GM21528 (cell line): ENCODE data around the gene HDAC5.
"Not testable (repeated sequence)": the region's sequence is repeated elsewhere in the genome, so short reads cannot be mapped to it uniquely, and the experiment has no call there.

Experiments used
- ATAC-seq: cut with Tn5 transposase; IDR thresholded peaks from one replicate; pipeline ENCODE4 v1.9.1; 2021; ENCODE audit warnings: mild to moderate bottlenecking, moderate library complexity; ENCODE audit not compliant: unreplicated experiment, low FRiP score

The HDAC5 gene

DNA sequence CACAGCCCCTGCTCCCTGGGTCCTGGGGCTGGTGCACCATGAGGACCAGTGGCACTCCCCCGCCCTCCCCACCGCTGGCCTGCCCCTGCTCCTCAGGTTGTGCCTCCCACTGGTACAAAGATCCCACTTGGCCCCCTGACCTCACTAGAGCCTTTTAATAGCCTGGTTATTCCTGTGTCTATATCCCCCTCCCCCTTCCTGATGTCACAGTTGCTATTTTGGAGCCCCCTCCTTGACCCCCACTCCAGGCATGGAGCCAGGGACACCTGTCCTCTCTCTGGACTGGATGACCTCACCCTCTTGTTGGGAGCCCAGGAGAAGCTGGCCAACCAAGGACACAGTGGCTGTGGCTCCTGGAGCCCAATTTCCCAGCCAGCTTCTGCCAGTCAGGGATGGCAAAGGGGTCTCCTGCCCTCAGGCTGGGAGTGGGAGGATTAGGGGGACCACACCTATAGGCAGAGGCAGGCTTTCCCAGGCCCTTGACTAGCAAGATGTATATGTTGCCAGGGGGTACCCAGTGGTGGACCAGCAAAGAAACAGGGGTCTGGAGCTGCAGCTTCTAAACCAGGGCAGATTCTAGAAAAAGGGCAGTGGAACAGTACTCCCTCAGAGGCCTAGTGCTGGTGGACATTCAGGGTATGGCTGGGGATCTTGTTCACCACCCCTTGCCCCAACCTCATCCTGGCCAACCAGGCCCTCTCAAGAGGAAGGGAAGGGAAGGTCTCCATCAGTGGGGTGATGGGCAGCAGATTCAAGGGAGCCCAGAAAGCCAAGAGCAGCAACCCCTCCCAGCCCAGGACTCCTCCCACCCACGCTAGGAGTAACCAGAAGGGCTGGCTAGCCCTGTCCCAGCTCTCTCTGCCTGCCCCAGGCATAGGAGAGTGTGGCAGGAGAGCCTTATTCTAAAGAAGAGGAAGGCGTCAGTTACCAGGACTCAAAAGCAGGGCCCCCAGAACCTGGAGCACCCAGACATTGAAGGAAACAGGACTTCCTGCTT is 10.9 kb downstream of the HDAC5 start:
- ATAC-seq, result no peak

DNA sequence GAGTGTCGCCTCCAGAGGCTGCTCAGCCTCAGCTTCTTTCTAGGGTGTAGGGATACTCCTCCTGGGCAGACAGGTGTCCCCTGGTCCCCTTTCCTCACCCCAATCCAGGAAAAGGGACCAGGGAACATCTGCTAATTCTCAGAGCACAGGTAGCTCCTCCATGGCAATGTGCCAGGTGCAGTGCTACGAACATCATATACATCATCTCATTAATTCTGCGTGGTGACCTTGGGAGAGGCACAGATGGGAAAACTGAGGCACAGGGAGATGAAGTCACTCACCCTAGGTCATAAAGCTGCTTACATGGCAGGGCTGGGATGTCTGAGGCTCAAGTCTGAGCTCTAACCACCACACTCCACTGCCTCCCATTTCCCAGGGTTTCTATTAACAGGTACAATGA is 11.7 kb downstream of the HDAC5 start:
- ATAC-seq, result no peak

DNA sequence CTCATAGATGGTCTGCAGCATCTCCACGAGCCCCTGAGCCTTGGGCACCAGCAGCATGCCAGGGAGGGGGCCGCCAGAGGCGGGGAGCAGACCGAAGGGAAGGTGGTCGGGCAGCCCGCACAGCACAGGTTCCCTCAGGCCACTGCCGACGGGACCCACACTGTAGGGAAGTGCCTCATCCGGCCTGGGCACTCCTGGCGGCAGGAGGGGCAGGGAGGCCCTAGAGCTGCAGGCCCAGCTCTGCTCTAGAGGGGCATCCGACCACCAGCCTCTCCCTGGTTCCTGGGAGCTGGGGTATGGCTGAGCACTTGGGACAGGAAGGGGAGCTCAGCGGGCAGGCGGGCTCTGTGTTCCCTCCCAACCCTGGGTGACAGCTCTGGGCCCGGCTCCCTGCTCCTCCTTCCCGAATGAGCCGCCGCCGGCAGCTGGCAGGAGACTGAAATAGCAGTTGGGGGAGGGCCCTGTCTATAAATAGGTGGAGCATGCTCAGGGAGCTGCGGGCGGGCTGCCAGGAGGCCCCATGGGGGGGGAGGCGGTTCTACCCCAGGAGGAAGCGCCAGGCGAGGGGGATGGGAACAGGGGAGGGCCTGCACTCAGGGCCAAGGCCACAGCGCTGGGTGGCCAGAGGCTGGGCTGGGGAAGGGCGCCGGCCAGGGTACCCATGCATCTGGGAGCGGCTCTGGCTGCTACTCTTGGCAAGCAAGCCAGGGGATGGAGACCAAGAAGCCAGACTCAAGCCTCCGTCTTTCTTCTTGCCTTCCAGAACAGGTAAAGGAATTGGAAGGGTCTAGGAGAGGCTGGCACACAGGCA is 12.4 kb downstream of the HDAC5 start:
- no peak for ATAC-seq

- ATAC-seq, result no peak
Measured at GRCh38 chr17:44110011-44110686, 13.3 kb downstream of the HDAC5 start.

DNA sequence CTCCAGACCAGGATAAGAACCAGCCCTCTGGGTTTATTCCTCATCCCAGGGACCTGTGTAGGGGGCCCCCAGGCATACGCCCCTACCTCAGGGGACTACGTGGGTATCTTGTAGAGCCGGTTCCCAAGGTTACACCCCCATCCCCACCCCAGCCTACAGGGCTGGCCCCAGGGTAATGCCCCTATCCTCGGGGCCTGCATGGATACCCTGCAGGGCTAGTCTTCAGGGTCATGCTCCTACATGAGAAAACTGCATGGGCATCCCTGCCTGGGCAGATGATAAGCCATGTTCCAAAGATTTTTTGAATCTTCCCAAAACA is 14.2 kb downstream of the HDAC5 start:
- no peak for ATAC-seq

GRCh38 chr17:44108440-44109311 is 14.8 kb downstream of the HDAC5 start:
- no peak for ATAC-seq

DNA sequence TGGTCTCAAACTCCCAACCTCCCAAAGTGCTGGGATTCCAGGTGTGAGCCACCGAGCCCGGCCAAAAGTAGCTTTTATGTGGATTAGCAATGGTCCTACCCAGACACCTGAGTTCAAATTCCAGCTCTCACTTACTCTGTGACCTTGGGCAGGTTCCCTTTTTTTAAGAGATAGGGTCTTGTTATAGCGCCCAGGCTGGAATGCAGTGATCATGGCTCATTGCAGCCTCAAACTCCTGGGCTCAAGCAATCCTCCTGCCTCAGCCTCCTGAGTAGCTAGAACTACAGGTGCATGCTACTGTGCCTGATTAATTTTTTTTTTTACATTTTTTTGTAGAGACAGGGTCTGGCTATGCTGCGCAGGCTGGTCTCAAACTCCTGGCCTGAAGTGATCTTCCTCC is 16.6 kb downstream of the HDAC5 start:
- ATAC-seq, result no peak

DNA sequence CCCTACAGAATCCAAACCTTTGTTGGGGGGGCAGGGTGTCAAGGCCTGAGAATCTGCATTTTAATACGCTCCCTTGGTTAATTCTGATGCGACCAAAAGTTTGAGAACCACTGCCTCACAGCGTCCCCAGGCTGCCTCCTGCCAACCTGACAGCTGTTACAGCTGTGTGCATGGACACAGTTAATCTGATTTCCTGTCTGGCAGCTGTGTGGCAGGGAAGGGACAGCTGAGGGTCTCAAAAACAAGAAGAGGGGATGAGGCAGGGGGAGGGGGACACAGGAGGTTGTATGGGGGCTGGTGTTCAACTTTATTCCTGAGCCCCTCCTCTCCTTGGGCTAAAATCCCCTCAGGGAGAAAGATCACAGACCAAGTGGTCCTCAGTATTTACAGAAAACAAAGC is 17.5 kb downstream of the HDAC5 start:
- ATAC-seq, result no peak

DNA sequence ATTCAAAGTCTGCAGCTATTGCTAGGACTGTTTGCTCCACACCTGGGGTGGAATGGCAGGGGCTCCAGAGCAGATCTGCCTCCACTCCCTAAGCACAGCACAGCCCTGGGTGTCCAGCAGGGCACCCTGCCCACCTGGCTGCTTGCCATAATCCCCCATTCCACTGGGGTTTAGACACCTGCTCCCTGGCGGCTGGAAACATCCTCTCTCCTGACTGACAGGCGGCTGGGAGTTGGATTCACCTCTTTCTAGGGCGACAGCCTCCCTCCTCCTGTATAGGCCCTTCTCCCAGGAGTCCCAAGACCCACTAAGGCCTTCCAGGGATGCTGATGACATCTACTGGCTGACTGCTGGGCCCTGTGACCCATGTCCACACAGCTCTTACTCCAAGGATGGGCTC is 18.0 kb downstream of the HDAC5 start:
- no peak for ATAC-seq

DNA sequence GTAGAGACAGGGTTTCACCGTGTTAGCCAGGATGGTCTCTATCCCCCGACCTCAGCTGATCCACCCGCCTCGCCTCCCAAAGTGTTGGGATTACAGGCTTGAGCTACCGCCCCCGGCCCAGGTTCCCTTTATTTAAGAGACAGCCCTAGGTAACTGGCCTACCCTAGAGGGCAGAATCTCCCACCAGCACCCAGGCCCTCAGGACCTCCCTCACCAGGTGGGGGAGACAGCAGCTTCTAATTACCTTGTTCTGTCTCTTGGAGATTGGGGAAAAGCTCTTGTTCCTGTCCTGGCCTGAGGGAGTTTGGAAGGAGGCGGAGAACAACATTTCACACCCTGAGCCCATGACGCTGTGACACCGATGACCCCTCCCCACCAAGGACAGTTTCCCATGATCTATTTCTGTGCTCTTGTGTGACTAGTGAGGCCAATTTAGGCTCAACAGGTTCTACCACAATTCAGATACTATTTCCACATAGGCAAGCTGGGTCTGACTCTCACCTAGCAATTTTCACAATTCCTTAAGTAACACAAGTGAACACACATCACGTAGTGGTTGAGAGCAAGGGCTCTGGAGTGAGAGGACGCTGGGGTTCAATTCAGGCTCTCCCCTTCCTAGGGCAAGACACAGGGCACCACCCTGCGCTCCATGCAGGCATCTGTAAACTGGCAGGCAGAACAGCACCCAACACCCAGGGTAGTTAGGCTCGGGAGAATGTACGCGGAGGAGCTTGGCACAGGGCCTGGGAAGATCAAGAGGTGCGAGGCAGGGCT is 20.4 kb downstream of the HDAC5 start:
- ATAC-seq, result no peak

GRCh38 chr17:44101858-44102257 is 21.6 kb downstream of the HDAC5 start:
- not testable (repeated sequence) for ATAC-seq

DNA sequence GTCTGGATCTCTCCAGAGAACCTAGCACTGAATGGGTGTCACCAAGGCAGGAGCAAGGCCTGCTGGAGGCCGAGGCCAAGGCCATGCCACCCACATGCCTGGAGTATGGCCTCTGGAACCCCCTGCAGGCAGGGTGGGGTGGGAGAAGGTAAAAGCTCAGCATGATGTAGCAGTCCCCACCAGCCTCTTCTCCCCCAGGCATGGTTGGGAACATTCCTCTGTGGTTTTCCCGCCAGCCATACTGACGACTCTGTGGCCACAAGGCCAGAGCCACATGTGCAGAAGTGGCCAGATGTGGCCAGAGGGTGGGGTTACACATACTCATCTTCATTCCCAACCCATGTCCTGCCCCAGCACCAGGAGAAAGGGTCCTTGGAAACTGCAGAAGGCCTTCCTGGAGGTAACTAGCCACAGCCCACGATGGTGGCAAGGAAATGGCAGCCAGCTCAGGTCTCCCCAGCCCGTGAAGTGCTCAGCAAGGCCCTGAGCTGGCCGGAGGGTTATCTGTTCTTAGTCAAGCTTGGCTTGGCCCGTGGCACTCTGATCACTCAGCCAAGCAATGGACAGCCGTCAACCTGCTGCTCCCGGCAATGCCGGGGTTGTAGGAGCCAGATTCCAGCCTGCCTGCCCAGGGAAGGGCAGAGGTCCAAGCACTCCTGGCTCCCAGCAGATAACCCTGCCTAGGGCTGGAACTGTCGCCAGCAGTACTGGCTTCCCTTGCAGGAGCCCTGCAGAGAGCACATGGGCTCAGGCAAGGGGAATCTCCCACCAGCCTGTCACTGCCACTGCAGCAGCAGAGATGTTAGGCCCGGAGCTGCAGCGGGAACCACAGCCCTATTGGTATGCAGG is 26.1 kb downstream of the HDAC5 start:
- ATAC-seq, result no peak

DNA sequence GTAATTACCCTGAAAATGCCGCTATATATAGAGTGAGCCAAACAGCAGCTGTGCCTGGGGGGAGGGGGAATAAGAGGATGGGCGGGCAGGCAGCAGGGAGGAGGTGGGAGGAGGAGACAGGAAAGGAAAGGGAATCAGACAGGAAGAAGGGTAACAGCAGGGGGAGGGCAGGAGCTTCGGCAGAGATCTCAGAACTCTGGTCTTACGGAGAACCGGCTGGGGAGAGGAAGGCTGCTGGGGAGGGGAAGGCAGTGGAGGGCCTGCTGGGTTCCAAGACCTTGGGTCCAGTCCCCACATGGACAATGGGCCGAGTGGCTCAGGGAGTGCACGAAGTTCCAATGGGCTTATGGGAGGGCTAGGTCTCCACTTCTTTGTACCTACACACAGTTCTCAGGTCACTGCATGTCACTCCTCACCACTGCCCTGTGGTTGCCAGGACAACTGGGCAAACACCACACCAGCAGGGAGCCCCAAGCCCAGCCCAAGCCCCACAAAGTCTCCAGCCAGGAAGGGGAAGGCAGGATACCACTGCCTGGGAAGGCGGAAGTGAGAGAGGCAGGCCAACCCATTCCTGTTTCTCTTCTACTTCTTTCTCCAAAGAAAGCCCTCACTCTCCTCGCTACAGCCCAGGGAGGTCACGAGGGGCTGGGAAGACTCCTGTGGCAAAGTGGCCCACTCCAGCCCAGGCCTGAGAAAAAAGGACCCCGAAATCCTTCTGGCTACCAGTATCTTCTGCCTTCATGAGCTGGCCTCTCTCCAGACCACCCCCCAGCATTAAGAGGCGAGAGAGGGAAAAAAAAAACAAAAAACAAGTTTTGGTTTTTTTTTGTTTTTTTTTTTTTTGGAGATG is 27.6 kb downstream of the HDAC5 start:
- ATAC-seq, result no peak

- ATAC-seq, result no peak
Measured at GRCh38 chr17:44095388-44095646, 28.1 kb downstream of the HDAC5 start.

GRCh38 chr17:44094701-44095387 is 28.6 kb downstream of the HDAC5 start:
- ATAC-seq, result no peak

- ATAC-seq, result no peak
Measured at GRCh38 chr17:44093231-44093900, 30.1 kb downstream of the HDAC5 start.

DNA sequence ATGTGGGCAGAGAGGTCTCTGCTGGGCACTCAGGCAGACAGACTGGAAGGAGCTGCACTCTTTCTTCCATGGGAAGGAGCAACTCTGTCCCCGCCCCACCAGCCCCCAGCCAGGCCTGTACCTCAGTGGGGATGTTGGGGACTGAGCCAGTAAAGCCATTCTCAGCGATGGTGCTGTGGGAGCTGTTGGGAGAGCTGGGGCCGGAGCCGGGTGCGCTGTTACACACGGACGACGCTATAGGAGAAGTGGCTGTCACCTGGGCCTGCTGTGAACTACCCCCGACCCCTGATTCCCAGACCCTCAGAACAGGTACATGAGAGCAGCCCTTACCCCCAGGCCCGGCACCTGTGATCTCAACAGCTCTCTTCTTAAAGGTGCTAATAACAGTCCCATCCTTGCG is 31.4 kb downstream of the HDAC5 start:
- no peak for ATAC-seq
